GM21515 (cell line): ENCODE results near the gene RAN.
"Not testable (repeated sequence)": the region's sequence is repeated elsewhere in the genome, so short reads cannot be mapped to it uniquely, and the experiment has no call there.

Experiments
- ATAC-seq: cut with Tn5 transposase; IDR thresholded peaks from one replicate; pipeline ENCODE4 v1.9.1; 2021; ENCODE audit not compliant: unreplicated experiment

The RAN gene

DNA sequence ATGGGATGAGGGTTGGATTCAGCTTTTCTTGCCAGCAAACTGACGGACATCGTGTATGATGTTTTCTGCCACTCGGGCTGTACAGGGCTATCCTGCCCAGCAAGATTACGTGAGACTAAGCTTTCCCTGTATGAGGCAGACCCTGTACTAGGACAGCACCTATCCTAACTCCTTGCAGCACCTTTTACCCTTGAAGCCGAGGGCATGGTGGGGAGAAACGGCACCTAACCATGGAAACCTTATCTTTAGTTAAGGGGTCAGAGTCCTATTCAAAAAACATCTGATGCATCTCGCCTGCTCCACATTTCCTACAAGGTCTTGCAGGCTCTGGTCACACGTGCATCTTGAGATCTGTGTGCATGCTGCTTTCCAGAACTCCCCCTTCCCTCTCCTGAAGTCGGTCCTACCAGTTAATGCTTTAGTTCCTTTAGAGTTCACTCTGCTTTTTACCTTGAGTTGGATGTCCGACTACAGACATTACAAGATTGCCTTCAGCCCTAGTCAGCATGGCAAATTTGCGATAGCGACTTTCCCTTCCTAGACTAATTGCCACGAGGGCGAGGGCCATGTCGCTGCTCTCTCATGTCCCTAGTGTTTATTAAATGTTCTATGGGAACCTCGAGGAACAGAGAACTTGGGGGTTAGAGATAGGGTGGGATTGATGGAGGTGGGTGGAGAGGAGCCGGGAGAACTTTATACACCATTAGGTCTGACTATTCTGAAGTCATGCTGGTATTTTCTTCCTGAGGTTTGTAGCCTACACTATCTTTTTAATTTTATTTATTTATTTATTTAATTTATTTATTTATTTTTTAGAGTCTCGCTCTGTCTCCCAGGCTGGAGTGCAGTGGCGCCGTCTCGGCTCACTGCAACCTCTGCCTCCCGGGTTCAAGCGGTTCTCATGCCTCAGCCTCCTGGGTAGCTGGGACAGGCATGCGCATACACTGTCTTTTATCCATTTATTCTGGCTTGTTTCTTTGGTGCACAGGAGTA, 6.6 kb downstream of the RAN start:
- ATAC-seq: no peak

DNA sequence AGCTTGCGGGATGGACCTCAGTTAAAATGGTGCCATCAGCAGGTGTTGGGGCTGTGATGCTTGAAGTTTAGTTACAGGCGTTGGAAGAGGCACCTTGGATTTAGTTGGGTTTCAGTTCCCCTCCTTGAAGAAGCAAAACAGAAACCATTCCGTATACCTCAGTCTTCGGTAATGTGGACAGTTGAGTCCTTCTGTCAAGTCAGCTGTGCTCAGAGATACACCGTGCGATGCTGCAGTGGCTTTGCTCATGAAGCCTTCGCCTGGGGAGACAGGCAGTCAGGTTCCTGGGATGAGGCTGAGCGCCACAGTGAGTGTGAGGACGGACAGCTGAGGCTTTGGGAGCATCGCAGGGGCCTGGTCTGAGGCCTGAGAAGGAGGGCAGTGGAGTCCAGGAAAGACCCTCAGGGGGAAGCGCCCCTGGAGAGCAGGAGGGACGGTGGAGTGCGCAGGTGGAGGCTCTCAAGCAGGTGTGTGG, 7.4 kb downstream of the RAN start:
- peak; percentile 90 for ATAC-seq

DNA sequence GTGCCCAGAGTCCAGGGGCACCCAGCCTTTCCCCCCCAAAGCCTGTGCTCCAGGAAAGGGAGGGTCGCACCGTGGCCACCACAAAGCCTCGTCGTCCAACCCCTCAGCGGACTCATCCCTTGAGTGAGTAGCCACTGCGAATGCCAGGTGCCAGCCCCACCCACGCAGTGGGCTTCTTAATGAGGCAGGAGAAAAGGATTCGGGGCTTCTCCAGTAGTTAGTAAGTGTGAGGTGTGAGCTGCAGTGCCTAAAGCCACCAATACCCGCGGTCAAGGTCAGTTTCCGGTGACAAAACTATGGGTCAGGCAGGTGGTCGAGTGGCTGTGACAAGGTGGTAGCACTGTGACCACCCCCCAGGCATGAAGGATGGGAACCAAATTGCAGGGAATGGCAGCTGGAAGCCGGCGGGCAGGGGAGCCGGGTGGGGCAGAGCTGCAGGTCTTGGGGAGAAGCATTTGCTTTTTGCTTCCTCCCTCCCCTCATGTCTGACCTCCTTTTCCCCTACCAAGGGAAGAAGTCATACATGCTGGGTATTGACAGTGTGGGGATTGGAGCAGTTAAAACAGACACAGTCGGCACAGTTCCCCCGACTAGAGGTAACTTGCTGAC, 8.0 kb downstream of the RAN start:
- no peak for ATAC-seq

DNA sequence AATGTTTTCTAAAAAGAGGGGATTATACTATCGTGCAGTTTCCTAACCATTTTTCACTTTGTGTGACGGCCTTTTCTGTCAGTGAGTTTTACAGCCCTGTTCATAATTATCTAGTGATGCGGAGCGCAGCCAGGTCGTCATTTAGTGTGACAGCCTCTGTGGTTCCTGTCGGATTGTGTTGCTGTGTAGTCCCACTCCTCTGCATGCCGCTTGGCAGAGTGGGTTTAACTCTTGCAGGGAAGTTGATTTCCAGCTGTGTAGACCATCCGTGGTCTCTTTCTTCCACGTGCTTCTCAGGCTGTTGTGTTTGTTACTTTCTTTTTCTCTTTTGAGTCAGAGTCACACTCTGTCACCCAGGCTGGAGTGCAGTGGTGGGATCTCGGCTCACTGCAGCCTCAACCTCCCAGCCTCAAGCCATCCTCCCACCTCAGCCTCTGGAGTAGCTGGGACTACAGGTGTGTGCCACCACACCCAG, 8.6 kb downstream of the RAN start:
- ATAC-seq: peak; percentile 36

DNA sequence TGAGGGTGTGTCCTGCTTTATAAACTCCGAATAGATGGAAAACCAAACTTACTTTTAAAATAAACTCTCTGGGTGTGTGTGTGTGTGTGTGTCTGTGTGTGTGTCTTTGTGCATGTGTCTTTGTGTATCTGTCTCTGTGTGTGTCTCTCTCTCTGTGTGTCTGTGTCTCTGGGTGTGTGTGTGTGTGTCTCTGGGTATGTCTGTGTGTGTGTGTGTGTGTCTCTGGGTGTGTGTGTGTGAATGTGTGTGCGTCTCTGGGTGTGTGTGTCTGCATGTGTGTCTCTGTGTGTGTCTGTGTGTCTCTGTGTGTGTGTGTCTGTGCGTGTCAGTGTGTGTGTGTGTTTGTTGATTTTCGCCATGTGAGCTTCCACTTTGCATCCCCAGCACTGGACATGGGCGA, 9.2 kb downstream of the RAN start:
- no peak for ATAC-seq

DNA sequence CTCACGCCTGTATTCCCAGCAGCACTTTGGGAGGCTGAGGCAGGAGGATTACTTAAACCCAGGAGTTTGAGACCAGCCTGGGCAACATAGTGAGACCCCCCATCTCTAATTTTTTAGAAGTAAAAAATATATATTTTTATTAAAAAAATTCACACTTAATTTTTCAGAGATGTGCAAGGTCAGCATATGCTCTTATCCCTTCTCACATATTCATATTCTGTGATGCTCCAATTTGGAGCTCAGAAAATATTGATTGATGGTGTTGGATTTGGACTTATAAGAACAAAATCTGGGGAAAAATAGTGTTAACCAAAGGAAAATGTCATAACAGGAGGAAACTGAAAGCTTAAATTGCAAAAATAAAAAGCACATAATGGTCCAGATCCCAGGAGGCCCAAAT, 9.7 kb downstream of the RAN start:
- no peak for ATAC-seq

DNA sequence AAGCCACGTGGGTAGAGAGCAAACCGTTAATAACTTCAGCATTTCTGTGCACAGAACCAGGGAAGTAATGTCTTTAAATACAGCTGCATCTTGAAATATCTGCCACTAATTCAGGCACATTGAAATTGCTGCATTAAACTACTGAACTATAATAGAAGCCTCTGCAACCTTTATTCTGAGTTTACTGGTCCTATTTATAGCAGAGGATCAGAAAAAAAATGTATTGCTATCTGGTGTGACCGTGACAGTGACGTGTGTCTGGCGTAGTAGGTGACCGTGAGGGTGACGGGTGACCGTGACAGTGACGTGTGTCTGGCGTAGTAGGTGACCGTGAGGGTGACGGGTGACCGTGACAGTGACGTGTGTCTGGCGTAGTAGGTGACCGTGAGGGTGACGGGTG, 15.3 kb downstream of the RAN start:
- ATAC-seq: not testable (repeated sequence)

DNA sequence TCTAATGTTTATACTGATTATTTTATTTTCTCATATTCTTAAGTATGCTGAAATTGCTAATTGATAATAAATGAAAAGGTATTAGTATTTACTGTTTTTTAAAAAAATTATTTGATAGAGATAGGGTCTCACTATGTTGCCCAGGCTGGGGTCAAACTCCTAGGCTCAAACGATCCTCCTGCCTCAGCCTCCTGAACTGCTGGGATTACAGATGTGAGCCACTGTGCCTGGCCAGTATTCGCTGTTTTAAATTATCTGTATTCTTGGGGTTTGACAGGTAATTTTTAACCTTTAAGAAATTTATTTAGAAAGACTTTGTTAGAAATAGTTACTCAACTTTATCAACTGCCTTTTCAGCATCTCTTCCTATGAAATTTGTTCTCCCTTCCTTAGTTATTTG, 32.2 kb downstream of the RAN start:
- ATAC-seq: no peak

DNA sequence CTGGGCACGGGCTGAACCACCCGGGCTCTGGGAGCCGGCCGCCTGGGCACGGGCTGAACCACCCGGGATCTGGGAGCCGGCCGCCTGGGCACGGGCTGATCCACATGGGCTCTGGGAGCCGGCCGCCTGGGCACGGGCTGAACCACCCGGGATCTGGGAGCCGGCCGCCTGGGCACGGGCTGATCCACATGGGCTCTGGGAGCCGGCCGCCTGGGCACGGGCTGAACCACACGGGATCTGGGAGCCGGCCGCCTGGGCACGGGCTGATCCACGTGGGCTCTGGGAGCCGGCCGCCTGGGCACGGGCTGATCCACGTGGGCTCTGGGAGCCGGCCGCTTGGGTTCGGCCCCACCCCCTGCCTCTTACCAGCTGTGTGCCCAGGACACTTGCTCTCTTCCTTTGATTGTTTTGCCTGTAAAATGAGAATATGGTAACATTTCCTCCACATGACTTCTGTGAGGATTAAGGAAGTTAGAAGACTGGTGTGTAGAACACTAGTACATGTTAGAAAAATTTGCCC, 33.1 kb downstream of the RAN start:
- ATAC-seq: not testable (repeated sequence)

DNA sequence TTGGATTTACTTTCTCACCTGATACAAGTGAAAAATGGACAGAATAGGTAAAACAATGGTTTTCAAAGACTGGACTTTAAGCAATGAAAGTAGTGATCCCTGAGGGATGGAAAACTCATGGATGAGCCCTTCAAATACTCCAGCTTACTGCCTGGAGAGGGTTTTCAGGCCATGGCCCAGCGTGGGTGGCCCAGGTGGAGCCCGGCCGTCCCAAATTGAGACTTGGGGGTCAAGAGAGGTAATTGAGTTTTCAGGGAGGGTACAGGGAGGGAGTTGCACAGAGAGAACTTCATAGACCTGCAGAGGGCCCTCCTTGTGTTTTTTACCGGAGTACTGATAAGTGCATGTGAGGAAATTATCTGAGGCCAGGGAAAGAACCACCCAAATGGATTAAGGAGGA, 37.2 kb downstream of the RAN start:
- no peak for ATAC-seq

DNA sequence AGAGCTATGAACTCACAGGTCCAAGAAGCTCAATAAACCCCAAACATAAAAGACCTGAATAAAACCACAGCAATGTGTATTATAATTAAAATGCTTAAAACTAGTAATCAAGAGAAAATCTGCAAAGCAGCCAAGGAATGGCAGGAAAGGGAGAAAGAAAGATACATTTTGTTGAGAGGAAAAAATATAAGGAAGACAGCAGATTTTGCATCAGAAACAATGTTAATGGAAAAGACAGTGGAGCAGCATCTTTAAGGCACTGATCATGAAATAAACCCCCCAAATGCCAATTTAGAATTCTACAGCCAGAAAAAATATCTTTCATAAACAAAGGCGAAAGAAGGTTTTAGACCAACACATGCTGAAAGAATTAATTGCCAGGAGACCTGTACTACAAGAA, 39.3 kb downstream of the RAN start:
- no peak for ATAC-seq

DNA sequence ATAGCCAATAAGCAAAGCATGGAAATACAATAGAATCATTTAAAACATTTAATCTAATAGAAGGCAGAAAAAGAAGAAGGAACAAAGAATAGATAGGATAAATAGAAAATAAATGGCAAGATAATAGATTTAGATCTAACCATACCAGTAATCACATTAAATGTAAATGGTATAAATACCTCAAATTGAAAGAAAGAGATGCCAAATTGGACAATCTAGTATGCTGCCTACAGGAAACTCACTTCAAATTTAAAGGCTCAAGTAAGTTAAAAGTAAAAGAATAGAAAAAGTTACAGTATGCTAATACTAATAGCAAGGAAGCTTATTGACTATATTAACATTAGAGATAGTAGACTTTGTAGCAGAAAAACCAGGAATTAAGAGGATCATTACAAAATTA, 40.1 kb downstream of the RAN start:
- ATAC-seq: no peak

DNA sequence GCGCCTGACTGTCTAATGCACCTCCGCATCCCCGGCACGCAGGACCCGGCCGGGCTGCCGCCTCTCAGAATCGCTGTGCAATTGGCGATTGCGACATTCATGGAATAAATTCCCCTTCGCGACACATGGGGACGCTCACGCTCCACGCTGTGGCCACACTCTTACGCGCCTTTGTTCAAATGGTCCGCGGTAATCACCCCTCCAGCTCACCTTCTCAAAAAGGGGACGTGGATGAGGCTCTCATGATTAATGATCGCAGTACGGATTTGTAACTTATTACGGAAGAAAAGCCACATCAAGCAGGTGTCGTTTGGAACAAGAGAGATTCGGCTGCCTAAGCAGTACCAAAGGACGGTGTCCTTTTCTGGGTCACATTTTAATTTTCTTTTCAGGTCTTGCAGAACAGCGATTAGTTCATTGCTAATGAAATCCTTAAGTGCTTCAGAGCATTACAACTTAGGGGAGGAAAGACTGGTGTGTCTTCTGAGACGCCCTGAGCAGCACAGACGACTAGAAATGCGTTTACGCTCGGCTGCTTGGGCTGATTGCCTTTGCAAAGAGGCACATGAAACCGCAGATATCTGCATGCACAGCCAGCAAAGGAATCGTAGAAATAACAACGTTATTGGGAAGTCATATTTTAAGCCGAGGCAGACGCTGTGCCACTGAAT, 44.5 kb downstream of the RAN start:
- ATAC-seq: no peak

DNA sequence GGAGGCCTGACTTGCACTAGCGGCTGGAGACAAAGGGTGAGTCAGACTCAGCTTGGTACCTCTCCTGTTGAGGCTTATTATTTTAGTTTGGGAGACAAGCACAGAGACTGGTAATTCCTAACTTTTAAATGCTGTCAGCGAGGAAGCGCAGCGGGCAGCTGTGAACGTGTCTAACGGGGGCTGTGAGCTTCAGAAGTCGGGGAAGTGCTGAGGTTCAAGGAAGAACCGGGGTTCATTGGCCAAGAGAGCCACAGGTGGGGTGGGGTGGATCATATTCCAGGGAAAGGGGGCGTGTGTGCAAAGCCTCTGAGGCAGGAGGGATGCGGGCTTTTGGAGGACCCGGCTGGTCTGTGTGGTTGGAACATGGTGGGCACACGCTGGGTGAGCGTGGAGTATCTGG, 45.7 kb downstream of the RAN start:
- no peak for ATAC-seq

DNA sequence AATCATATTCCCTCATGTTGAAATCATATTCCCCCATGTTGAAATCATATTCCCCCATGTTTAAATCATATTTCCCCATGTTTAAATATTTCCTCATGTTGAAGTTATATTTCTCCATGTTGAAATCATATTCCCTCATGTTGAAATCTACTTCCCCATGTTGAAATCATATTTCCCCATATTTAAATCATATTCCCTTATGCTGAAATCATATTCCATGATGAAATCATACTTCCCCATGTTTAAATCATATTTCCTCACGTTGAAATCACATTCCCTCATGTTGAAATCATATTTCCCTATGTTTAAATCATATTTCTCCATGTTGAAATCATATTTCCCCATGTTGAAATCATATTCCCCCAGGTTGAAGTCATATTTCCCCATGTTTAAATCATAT, 47.2 kb downstream of the RAN start:
- ATAC-seq: no peak

DNA sequence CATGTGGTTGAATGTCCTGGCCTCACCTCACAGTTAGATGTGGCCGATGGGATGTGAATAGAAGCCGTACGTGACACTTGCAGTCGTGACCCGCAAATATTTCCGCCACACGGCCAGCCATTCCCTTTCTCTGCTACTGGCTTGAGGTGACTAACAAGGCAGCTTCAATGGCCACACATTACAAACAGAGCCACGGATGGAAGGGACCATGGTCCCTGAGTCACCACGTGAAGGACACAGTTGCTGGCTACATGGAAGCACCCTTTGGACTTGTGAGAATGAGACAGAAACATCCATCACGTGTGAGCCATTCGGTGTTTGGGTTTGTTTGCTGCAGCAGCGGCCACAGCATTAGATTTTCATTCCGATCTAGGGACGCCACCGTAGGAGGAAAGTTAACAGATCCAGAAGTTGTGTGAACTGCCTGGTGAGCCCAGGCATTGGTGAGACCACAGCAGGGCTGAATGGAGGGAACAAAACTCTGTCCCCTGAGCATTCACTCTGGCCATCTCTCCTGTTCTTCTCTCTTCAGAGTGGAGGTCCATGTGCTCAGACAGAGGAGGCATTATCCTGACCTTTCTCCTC, 48.3 kb downstream of the RAN start:
- ATAC-seq: no peak

DNA sequence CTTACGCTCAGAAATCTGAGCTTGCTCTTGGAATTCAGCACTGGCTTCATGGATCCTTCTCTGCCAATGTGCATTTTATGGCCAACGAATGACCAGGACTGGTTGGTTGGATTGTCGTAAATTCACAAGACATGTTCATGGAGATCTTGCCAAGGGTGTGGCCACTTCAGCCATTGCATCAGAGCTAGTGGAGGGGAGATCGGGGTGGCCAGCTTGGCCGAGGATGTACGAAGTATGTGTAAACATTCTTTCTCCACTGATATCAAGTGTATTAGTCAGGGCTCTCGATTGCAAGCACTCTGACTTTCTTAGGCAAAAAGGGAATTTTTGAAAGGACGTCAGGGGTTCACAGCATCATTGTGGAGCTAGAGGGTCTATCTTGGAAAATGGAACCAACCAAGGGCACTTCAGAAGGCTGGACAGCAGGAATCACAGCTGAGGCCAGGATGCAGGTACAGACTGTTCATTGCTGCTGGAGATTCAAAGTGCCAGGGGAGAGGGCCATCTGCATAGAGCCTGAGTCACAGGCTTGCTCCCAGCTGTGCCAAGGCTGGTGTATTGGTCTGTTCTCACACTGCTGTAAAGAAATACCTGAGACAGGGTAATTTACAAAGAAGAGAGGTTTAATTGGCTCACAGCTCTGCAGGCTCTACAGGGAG, 49.0 kb downstream of the RAN start:
- ATAC-seq: no peak

DNA sequence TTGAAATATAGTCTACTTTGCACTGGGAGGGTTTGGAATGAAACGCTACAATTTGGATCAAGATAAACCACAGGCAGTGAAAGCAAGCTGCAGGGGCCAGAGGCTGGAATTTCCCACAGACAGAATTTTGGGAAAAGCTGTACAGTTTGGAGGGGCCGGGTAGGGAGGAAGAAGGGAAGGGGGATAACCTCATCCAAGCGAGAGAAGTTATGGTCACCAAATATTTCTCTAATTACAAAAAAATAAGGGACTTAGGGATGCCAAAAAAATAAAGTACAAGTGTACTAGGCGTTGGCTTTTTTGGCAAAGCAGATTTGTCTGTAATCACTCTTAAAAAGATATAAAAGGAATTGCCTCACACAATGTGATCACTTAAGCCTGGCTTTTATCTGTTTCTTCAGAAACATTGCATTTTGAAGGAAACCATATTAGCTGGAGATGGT, 50.7 kb downstream of the RAN start:
- no peak for ATAC-seq

DNA sequence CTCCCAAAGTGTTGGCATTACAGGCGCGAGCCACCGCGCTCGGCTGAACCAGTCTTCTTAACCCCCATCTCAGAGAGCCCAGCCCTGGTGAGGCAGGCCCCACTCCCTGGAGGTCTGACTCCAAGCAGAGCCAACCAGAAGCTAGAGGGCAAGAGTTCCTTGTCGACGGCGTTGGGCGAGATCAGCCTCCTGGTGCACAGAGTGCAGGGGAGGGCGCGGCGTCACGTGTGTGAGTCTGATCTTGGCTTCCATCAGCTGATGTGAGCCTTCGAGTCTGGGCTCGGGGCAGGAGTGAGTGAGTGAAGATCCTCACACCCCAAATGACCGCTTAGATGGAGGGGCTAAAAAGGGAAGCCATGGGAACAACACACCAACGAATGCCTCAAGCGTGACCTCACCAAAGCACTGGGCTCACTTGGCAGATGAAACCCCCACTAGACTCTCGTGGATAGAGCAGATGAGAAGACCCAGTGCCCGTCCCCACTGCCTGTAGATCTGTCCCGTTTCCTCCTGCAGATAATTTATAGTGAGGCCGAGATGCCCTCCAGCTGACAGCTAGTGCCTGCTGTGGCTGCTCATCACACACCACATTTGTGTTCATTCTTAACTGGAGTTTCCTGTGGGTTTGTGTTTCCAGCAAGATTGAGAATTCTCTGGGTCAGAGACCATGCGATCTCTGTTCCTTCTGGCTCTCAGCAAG, 53.2 kb downstream of the RAN start:
- no peak for ATAC-seq

DNA sequence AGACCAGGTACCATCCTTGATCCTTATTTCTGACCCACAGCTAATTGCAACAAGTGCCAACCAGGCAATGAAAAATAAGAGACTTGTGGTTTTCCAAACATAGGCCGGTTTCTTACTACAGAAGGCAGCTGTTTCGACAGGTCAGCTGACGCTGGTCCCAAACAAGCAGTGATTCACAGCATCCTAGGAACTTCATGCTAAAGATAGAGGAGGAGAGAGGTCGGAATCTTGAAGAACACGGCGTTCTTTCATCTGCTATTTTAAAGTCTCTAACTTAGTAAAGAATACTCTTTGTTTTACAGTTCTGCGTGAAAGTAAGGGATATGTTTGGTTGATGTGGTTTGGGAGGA, 53.8 kb downstream of the RAN start:
- no peak for ATAC-seq
